PC-3 (cell line): ENCODE data around the gene MAD1L1.

Source experiments
- CTCF ChIP-seq: fragments of 300-600 bp; sonication (generic); conservative IDR thresholded peaks from 2 replicates; pipeline ENCODE4 v1.5.1; 2017; ENCODE audit warnings: antibody characterized with exemption, low read depth, mild to moderate bottlenecking, low read length
- EZH2 ChIP-seq: fragments of 300-600 bp; sonication (generic); IDR thresholded peaks from one replicate; pipeline ENCODE4 v1.6.1; 2017; ENCODE audit warnings: antibody characterized with exemption, mild to moderate bottlenecking, low read length; ENCODE audit not compliant: unreplicated experiment
- EZH2phosphoT487 ChIP-seq: fragments of 300-600 bp; sonication (generic); IDR thresholded peaks from 2 replicates; pipeline ENCODE4 v1.6.1; 2018; ENCODE audit warnings: mild to moderate bottlenecking, antibody characterized with exemption, low read length, borderline replicate concordance

GRCh38 chr7:1913466-1914282 is 319.1 kb downstream of the MAD1L1 start:
- TF ChIP-seq CTCF: no peak
- no peak for TF ChIP-seq EZH2
- no peak for TF ChIP-seq EZH2phosphoT487
